SU-DHL-6 (cell line): ENCODE measurements around the gene TRIAP1.

Experiments used
- H2AFZ ChIP-seq: fragments of 200-600 bp; sonication (generic); 2 replicates; pipeline ENCODE4 v1.6.1; 2014; ENCODE audit warnings: low read depth, mild to moderate bottlenecking, moderate library complexity, mixed read lengths, antibody characterized with exemption, low read length; ENCODE audit not compliant: severe bottlenecking
- H3F3A ChIP-seq: fragments of 200-600 bp; shearing (Covaris generic); 2 replicates; pipeline ENCODE4 v1.6.0; 2016; ENCODE audit warnings: antibody characterized with exemption, mild to moderate bottlenecking; ENCODE audit not compliant: insufficient read depth
- H3K27ac ChIP-seq: fragments of 200-600 bp; sonication (generic); 2 replicates; pipeline ENCODE4 v1.5.1; 2016; ENCODE audit warnings: low read depth, mild to moderate bottlenecking, low read length, moderate library complexity, mixed read lengths
- H3K27me3 ChIP-seq: fragments of 200-600 bp; sonication (generic), shearing (Covaris generic); 2 replicates; pipeline ENCODE4 v1.6.0; 2014; ENCODE audit warnings: mild to moderate bottlenecking, low read length
- H3K36me3 ChIP-seq: fragments of 200-600 bp; sonication (generic); 2 replicates; pipeline ENCODE4 v1.6.1; 2014; ENCODE audit warnings: mild to moderate bottlenecking, low read length, mixed read lengths
- H3K4me2 ChIP-seq: fragments of 300-600, 200-600 bp; shearing (Covaris generic), sonication (generic); 2 replicates; pipeline ENCODE4 v1.6.0; 2014; ENCODE audit warnings: low read length, low read depth, mild to moderate bottlenecking; ENCODE audit not compliant: poor library complexity, severe bottlenecking
- H3K4me3 ChIP-seq: fragments of 200-600 bp; sonication (generic); 2 replicates; pipeline ENCODE4 v1.5.1; 2014; ENCODE audit warnings: antibody characterized with exemption, low read length, mild to moderate bottlenecking, mixed read lengths; ENCODE audit not compliant: insufficient read depth, poor library complexity, severe bottlenecking
- H3K79me2 ChIP-seq: fragments of 200-600 bp; sonication (generic); 2 replicates; pipeline ENCODE4 v1.6.1; 2014; ENCODE audit warnings: mild to moderate bottlenecking, low read length, moderate library complexity; ENCODE audit not compliant: insufficient read depth
- H3K9ac ChIP-seq: fragments of 200-600 bp; sonication (generic); 2 replicates; pipeline ENCODE4 v1.7.0; 2014; ENCODE audit warnings: mild to moderate bottlenecking, low read length
- H3K9me2 ChIP-seq: fragments of 200-600 bp; sonication (generic); replicated peaks from 2 replicates; pipeline ENCODE4 v1.6.1; 2014; ENCODE audit warnings: low read length; ENCODE audit not compliant: insufficient read depth
- H3K9me3 ChIP-seq: fragments of 200-600 bp; sonication (generic); 2 replicates; pipeline ENCODE4 v1.6.1; 2014; ENCODE audit warnings: low read length, mixed read lengths; ENCODE audit not compliant: insufficient read depth
- H4K20me1 ChIP-seq: fragments of 200-600 bp; sonication (generic); 2 replicates; pipeline ENCODE4 v1.6.1; 2014; ENCODE audit warnings: low read depth, mild to moderate bottlenecking, antibody characterized with exemption, low read length, moderate library complexity, mixed read lengths
- CTCF ChIP-seq: fragments of 200-600 bp; sonication (generic); IDR thresholded peaks from one replicate; pipeline ENCODE4 v1.5.1; 2017; ENCODE audit warnings: antibody characterized with exemption, mild to moderate bottlenecking, low read length, moderate library complexity; ENCODE audit not compliant: insufficient read depth, poor library complexity, severe bottlenecking
- EZH2phosphoT487 ChIP-seq: fragments of 200-600 bp; sonication (generic), shearing (Covaris generic); conservative IDR thresholded peaks from 2 replicates; pipeline ENCODE4 v1.6.1; 2018; ENCODE audit warnings: mild to moderate bottlenecking, antibody characterized with exemption, low read length, moderate library complexity, mixed read lengths

The TRIAP1 gene

GRCh38 chr12:120417917-120418580 is 28.1 kb downstream of the TRIAP1 start:
- no peak for TF ChIP-seq EZH2phosphoT487
- no peak for TF ChIP-seq CTCF
- H3K9me3 ChIP-seq = no peaks in the 10 kb centered on the region
- no peaks in the 10 kb centered on the region for H3K27me3 ChIP-seq
- no peaks in the 10 kb centered on the region for H3F3A ChIP-seq
- H2AFZ ChIP-seq = no peak overlapping the region
- no peak overlapping the region for H3K4me3 ChIP-seq
- no peak overlapping the region for H3K4me2 ChIP-seq
- no peaks in the 10 kb centered on the region for H4K20me1 ChIP-seq
- no peak overlapping the region for H3K27ac ChIP-seq
- no peaks in the 10 kb centered on the region for H3K79me2 ChIP-seq
- H3K36me3 ChIP-seq = no peaks in the 10 kb centered on the region
- H3K9me2 ChIP-seq = no peaks in the 10 kb centered on the region
- H3K9ac ChIP-seq = no peak overlapping the region

GRCh38 chr12:120416490-120417216 is 29.5 kb downstream of the TRIAP1 start:
- no peaks in the 10 kb centered on the region for H3K9me3 ChIP-seq
- H3F3A ChIP-seq = no peaks in the 10 kb centered on the region
- H3K27ac ChIP-seq = no peak overlapping the region
- H3K9ac ChIP-seq = no peak overlapping the region
- no peaks in the 10 kb centered on the region for H3K36me3 ChIP-seq
- H2AFZ ChIP-seq = no peak overlapping the region
- no peaks in the 10 kb centered on the region for H4K20me1 ChIP-seq
- no peak overlapping the region for H3K4me3 ChIP-seq
- no peaks in the 10 kb centered on the region for H3K27me3 ChIP-seq
- no peak for TF ChIP-seq EZH2phosphoT487
- TF ChIP-seq CTCF = no peak
- no peak overlapping the region for H3K4me2 ChIP-seq
- no peaks in the 10 kb centered on the region for H3K79me2 ChIP-seq
- H3K9me2 ChIP-seq = no peaks in the 10 kb centered on the region

- Histone ChIP-seq H3K27ac (no peak overlapping the region), H3K9me3 (no peaks in the 10 kb centered on the region), H3K4me2 (no peak overlapping the region), H3K79me2 (no peaks in the 10 kb centered on the region), H3K27me3 (no peaks in the 10 kb centered on the region), H4K20me1 (no peaks in the 10 kb centered on the region), H3K9ac (no peak overlapping the region), H3K9me2 (no peaks in the 10 kb centered on the region), H2AFZ (no peak overlapping the region), H3K4me3 (no peak overlapping the region), H3K36me3 (no peaks in the 10 kb centered on the region), H3F3A (no peaks in the 10 kb centered on the region)
- TF ChIP-seq EZH2phosphoT487 (no peak), CTCF (no peak)
These were observed 32.1 kb downstream of the TRIAP1 start for GRCh38 chr12:120413901-120414695.
